Measurements from ENCODE around the gene MOCS1.

DNA sequence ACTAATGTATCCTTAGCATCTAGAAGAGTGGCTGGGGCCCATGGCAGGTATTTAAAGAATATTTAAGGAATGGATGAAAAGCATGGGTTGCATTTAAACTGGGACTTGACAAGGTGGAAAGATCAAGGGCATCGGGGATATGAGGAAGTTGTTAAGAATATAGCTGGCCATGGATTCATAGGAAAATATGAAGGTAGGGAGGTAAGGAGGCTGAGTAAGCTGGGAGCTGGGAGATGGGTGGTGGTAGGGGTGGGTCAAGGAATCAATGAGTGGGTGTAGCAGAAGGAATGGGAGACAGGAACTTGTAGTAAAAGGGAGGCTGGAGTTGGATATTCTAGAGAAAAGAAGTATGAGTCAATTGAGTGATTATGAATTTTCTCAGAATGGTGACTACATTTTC is 44.0 kb upstream of the MOCS1 start:
- TF ChIP-seq SUZ12 (IDR thresholded peaks at IDR 0.05; ENCODE audit: extremely low read depth, insufficient read depth, insufficient read length), result no peak
- no peak for TF ChIP-seq ZNF274 (IDR thresholded peaks at IDR 0.05; ENCODE audit: low read depth, low read length)
